Thyroid gland (tissue), 4 donors: ENCODE data around the gene GABRR2.

Source experiments
- POLR2A ChIP-seq, 2 donors: fragments of 450-650 bp; IDR thresholded peaks; one replicate each; pipeline ENCODE4 v1.6.1; 2017; ENCODE audit warnings: antibody characterized with exemption in 2 of 2, mild to moderate bottlenecking in 2 of 2, moderate library complexity in 1 of 2
- TF ChIP-seq, protein P1 (sequence below), 6 experiments: fragments of 200-600 bp in 3 of 6; fragments of 450-650 bp in 3 of 6; sonication (generic) in 3 of 6; IDR thresholded peaks; one replicate each; pipeline ENCODE4 v1.5.1; 2016 to 2019; ENCODE audit warnings: antibody characterized with exemption in 6 of 6, mild to moderate bottlenecking in 2 of 6, inconsistent platforms in 1 of 6, moderate library complexity in 1 of 6

DNA sequence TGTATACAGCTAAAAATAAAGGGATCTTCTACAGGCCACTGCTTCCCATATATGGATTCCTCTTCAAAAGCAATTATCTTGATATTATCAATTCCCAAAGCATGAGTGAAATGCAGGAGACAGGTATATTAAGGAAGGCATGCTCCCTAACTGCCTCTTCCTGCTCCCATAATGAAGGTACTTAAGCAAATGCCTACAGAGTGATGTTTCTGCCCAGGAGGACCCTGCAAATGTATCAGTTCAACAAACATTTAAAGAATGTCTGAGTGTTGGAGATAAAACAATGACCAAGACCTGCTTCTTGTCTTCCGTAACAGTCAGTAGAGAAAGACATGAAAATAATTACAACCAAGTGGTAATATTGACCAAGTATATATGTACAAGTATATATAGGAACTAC, 33.3 kb upstream of the GABRR2 start:
- TF ChIP-seq, protein P1, sequence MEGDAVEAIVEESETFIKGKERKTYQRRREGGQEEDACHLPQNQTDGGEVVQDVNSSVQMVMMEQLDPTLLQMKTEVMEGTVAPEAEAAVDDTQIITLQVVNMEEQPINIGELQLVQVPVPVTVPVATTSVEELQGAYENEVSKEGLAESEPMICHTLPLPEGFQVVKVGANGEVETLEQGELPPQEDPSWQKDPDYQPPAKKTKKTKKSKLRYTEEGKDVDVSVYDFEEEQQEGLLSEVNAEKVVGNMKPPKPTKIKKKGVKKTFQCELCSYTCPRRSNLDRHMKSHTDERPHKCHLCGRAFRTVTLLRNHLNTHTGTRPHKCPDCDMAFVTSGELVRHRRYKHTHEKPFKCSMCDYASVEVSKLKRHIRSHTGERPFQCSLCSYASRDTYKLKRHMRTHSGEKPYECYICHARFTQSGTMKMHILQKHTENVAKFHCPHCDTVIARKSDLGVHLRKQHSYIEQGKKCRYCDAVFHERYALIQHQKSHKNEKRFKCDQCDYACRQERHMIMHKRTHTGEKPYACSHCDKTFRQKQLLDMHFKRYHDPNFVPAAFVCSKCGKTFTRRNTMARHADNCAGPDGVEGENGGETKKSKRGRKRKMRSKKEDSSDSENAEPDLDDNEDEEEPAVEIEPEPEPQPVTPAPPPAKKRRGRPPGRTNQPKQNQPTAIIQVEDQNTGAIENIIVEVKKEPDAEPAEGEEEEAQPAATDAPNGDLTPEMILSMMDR (IDR thresholded peaks at IDR 0.05), result no peak
- TF ChIP-seq POLR2A (IDR thresholded peaks at IDR 0.05), result no peak
